DOHH2 (cell line): ENCODE measurements around the gene DCLK1.

Experiments used
- CTCF ChIP-seq: fragments of 200-600 bp; sonication (generic); IDR thresholded peaks from one replicate; pipeline ENCODE4 v1.5.1; 2014; ENCODE audit warnings: antibody characterized with exemption, mild to moderate bottlenecking, low read depth, low read length; ENCODE audit not compliant: poor library complexity, severe bottlenecking
- EZH2phosphoT487 ChIP-seq: fragments of 200-600 bp; sonication (generic); IDR thresholded peaks from 2 replicates; pipeline ENCODE4 v1.6.1; 2017; ENCODE audit warnings: borderline replicate concordance, mild to moderate bottlenecking, antibody characterized with exemption, low read length, moderate library complexity, mixed read lengths

- TF ChIP-seq CTCF (no peak), EZH2phosphoT487 (no peak)
Observed at GRCh38 chr13:36131931-36132297, 732 bp upstream of the DCLK1 start.
